Astrocyte of the spinal cord (primary cell): ENCODE data around the gene PCBD1.
"Not testable (repeated sequence)": the region's sequence is repeated elsewhere in the genome, so short reads cannot be mapped to it uniquely, and the experiment has no call there.

ENCODE experiments used
- DNase-seq: peaks from one replicate; pipeline ENCODE4 v3.0.0; 2011; ENCODE audit warnings: low read depth, low spot score
- H3K4me3 ChIP-seq: 2 replicates; pipeline ENCODE4 v1.5.1; 2011; ENCODE audit warnings: low read depth, mild to moderate bottlenecking, low read length, moderate library complexity
- CTCF ChIP-seq: IDR thresholded peaks from 2 replicates; pipeline ENCODE4 v1.5.1; 2012; ENCODE audit warnings: low read depth, mild to moderate bottlenecking, low read length, inconsistent platforms
- in situ Hi-C: cut with HindIII; loops from 2 replicates; pipeline ENCODE4 v1.10.0; 2017; ENCODE audit warnings: low sequenced_read_pairs

The PCBD1 gene

GRCh38 chr10:70926226-70927000 lies 38.0 kb upstream of the PCBD1 start:
- DNase-seq, result no peak
- no peak for TF ChIP-seq CTCF
- in situ Hi-C loops, result no loop called here
- no peak overlapping the region for H3K4me3 ChIP-seq

GRCh38 chr10:70925377-70926225 lies 37.2 kb upstream of the PCBD1 start:
- no peak overlapping the region for H3K4me3 ChIP-seq
- in situ Hi-C loops, result no loop called here
- peak; percentile 12 for DNase-seq
- peak; percentile 95 for TF ChIP-seq CTCF

GRCh38 chr10:70923696-70924095 lies 35.3 kb upstream of the PCBD1 start:
- H3K4me3 ChIP-seq, result no peak overlapping the region
- in situ Hi-C loops, result no loop called here
- TF ChIP-seq CTCF, result no peak
- DNase-seq, result no peak

- in situ Hi-C loops, result no loop called here
- no peak for TF ChIP-seq CTCF
- no peak for DNase-seq
- no peak overlapping the region for H3K4me3 ChIP-seq
Observed at GRCh38 chr10:70921285-70921684, 32.9 kb upstream of the PCBD1 start.

- in situ Hi-C loops, result no loop called here
- no peak for TF ChIP-seq CTCF
- no peak for DNase-seq
- H3K4me3 ChIP-seq, result no peak overlapping the region
Observed at GRCh38 chr10:70920519-70920918, 32.2 kb upstream of the PCBD1 start.

GRCh38 chr10:70919906-70920305 lies 31.5 kb upstream of the PCBD1 start:
- H3K4me3 ChIP-seq, in situ Hi-C loops, DNase-seq: not testable (repeated sequence)
